ENCODE measurements around the gene ZNF19. TPM values are rescaled to one million over a fixed set of nuclear protein-coding genes. Genes with fewer than 3 reads are reported as not detected.

ZNF19 gene
- total RNA-seq, 1 experiment from 2014 or later, result 11.1 TPM

DNA sequence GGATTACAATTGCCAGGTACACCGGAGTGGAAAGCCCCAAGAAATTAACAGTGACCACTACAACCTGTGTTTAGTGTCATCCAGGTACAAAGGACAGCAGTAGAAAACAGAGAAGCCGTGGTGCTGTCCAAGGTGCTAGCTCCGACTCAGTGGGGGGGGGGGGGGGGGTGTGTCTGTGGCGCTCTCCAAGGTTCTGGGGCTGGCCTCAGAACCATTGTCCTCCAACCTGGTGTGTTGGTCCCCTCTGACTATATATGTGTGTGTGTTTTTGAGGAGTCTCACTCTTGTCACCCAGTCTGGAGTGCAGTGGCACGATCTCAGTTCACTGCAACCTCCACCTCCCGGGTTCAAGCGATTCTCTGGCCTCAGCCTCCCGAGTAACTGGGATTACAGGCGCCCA is 21.3 kb downstream of the ZNF19 start:
- CTCF ChIA-PET, result interaction anchor here (0.6 kb wide), 5 partner anchors 15 to 615 kb away, joined by 3 to 6 read pairs (median 3); no protein-coding TSS in a partner anchor
- TF ChIP-seq CTCF (IDR thresholded peaks at IDR 0.05; ENCODE audit: unreplicated experiment), result no peak
- Mint-ChIP-seq H3K4me3 (ENCODE audit: low read depth, unreplicated experiment) (no peak overlapping the region), H3K27ac (ENCODE audit: unreplicated experiment) (no peak overlapping the region), H3K4me1 (ENCODE audit: low read depth, unreplicated experiment) (peaks cover 8% of the 10 kb centered on the region), H3K27me3 (ENCODE audit: unreplicated experiment) (no peaks in the 10 kb centered on the region), H3K36me3 (ENCODE audit: insufficient read depth, unreplicated experiment) (no peaks in the 10 kb centered on the region), H3K9me3 (ENCODE audit: low read depth, unreplicated experiment) (no peaks in the 10 kb centered on the region)
- DNase-seq, result peak; percentile 28
- intact Hi-C loops (cut with micrococcal nuclease; ENCODE audit: unreplicated experiment), result no loop called here
- no TSS peak for BruUV-seq (replicated peaks)

DNA sequence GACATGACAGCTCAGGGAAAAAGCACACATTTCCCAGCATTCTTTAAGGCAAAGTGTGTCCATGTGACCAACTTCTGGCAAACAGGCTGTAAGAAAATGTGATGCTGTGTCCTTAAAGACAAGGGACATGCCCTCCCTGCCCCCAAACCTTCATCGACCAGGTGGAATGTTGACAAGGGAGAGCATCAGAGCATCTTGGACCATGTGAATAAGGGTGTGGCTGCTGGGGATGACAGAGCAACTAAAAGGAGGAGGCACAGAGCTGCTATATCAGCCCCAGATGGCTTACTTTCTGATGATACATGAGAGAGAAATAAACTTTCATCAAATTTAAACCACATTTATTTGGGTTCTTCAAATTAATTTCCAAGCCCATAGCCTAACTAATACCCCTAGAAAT is 24.9 kb downstream of the ZNF19 start:
- CTCF ChIA-PET, result interaction anchor here (1.4 kb wide), 1 partner anchor 15 kb away, joined by 9 read pairs; no protein-coding TSS in a partner anchor
- no peak for TF ChIP-seq CTCF (IDR thresholded peaks at IDR 0.05; ENCODE audit: unreplicated experiment)
- Mint-ChIP-seq H3K4me1 (ENCODE audit: low read depth, unreplicated experiment) (peaks cover 19% of the 10 kb centered on the region), H3K36me3 (ENCODE audit: insufficient read depth, unreplicated experiment) (peaks cover 14% of the 10 kb centered on the region), H3K4me3 (ENCODE audit: low read depth, unreplicated experiment) (no peak overlapping the region), H3K9me3 (ENCODE audit: low read depth, unreplicated experiment) (no peaks in the 10 kb centered on the region), H3K27ac (ENCODE audit: unreplicated experiment) (no peak overlapping the region), H3K27me3 (ENCODE audit: unreplicated experiment) (no peaks in the 10 kb centered on the region)
- intact Hi-C loops (cut with micrococcal nuclease; ENCODE audit: unreplicated experiment), result no loop called here
- BruUV-seq (replicated peaks), result no TSS peak
- no peak for DNase-seq

- no peak for TF ChIP-seq CTCF (IDR thresholded peaks at IDR 0.05; ENCODE audit: unreplicated experiment)
- CTCF ChIA-PET, result interaction anchor here (0.6 to 1.3 kb wide), 5 partner anchors 18 to 127 kb away, joined by 3 to 5 read pairs (median 4); partner anchors contain the start of gene CHST4
- H3K36me3 Mint-ChIP-seq (ENCODE audit: insufficient read depth, unreplicated experiment), result peaks cover 18% of the 10 kb centered on the region
Observed at GRCh38 chr16:71461686-71462648, 27.2 kb downstream of the ZNF19 start, which contains the start of gene ZNF23. Gene ZNF23, minus strand, starts transcription at chr16:71462247. Its CDS starts 5,451 bp downstream, at chr16:71456796.

GRCh38 chr16:71460941-71461340 is 28.2 kb downstream of the ZNF19 start:
- Mint-ChIP-seq H3K4me3 (ENCODE audit: low read depth, unreplicated experiment) (peak overlapping the region; percentile 97), H3K27me3 (ENCODE audit: unreplicated experiment) (no peaks in the 10 kb centered on the region), H3K9me3 (ENCODE audit: low read depth, unreplicated experiment) (peaks cover 2% of the 10 kb centered on the region), H3K4me1 (ENCODE audit: low read depth, unreplicated experiment) (peaks cover 19% of the 10 kb centered on the region), H3K27ac (ENCODE audit: unreplicated experiment) (no peak overlapping the region), H3K36me3 (ENCODE audit: insufficient read depth, unreplicated experiment) (peaks cover 18% of the 10 kb centered on the region)
- intact Hi-C loops (cut with micrococcal nuclease; ENCODE audit: unreplicated experiment), result no loop called here
- TF ChIP-seq CTCF (IDR thresholded peaks at IDR 0.05; ENCODE audit: unreplicated experiment), result no peak
- CTCF ChIA-PET, result no interaction called here
- no TSS peak for BruUV-seq (replicated peaks)
- DNase-seq, result no peak

More at GRCh38 chr16:71461686-71462648, 27.2 kb downstream of the ZNF19 start, which contains the start of gene ZNF23:
- Mint-ChIP-seq H3K4me1 (ENCODE audit: low read depth, unreplicated experiment) (peaks cover 19% of the 10 kb centered on the region), H3K4me3 (ENCODE audit: low read depth, unreplicated experiment) (peak within 1 kb of the TSS; percentile 97), H3K9me3 (ENCODE audit: low read depth, unreplicated experiment) (peaks cover 2% of the 10 kb centered on the region), H3K27ac (ENCODE audit: unreplicated experiment) (peak within 1 kb of the TSS; percentile 97), H3K27me3 (ENCODE audit: unreplicated experiment) (no peaks in the 10 kb centered on the region)
- intact Hi-C loops (cut with micrococcal nuclease; ENCODE audit: unreplicated experiment), result loop anchor here (1.0 kb wide), 1 partner anchor 22 kb away; no protein-coding TSS in a partner anchor
- DNase-seq, result peak; percentile 90
- TSS peak; percentile 75 for BruUV-seq (replicated peaks)

Measured in Calu3 (cell line).